GM10266 (cell line): ENCODE measurements around the gene CCL13.

Source experiments
- DNase-seq: peaks from one replicate; pipeline ENCODE4 v3.0.0; 2012; ENCODE audit errors: extremely low spot score
- CTCF ChIP-seq: IDR thresholded peaks from 2 replicates; pipeline ENCODE4 v1.5.1; 2012; ENCODE audit warnings: mild to moderate bottlenecking, low read depth; ENCODE audit not compliant: control insufficient read depth, insufficient read depth; ENCODE audit errors: missing control alignments

CCL13 gene

GRCh38 chr17:34361478-34362061 lies 5.3 kb downstream of the CCL13 start:
- peak; percentile 74 for DNase-seq
- peak; percentile 96 for TF ChIP-seq CTCF

- no peak for DNase-seq
- no peak for TF ChIP-seq CTCF
Measured at GRCh38 chr17:34363183-34363661, 6.9 kb downstream of the CCL13 start, which contains the start of gene CCL1. Gene CCL1 (minus strand): TSS chr17:34363233. CDS start chr17:34363161, 72 bp downstream.

- DNase-seq, result no peak
- TF ChIP-seq CTCF, result no peak
Measured at GRCh38 chr17:34364751-34365150, 8.5 kb downstream of the CCL13 start.

- DNase-seq, result no peak
- TF ChIP-seq CTCF, result no peak
Measured at GRCh38 chr17:34365340-34365739, 9.1 kb downstream of the CCL13 start.

- no peak for DNase-seq
- TF ChIP-seq CTCF, result no peak
Measured at GRCh38 chr17:34366010-34366409, 9.7 kb downstream of the CCL13 start.

GRCh38 chr17:34366529-34367107 lies 10.3 kb downstream of the CCL13 start:
- no peak for TF ChIP-seq CTCF
- no peak for DNase-seq

- no peak for DNase-seq
Measured at GRCh38 chr17:34367486-34368195, 11.4 kb downstream of the CCL13 start.

More at GRCh38 chr17:34367486-34368195, 11.4 kb downstream of the CCL13 start:
- no peak for TF ChIP-seq CTCF
